ENCODE data around the gene OIT3.

OIT3 gene

DNA sequence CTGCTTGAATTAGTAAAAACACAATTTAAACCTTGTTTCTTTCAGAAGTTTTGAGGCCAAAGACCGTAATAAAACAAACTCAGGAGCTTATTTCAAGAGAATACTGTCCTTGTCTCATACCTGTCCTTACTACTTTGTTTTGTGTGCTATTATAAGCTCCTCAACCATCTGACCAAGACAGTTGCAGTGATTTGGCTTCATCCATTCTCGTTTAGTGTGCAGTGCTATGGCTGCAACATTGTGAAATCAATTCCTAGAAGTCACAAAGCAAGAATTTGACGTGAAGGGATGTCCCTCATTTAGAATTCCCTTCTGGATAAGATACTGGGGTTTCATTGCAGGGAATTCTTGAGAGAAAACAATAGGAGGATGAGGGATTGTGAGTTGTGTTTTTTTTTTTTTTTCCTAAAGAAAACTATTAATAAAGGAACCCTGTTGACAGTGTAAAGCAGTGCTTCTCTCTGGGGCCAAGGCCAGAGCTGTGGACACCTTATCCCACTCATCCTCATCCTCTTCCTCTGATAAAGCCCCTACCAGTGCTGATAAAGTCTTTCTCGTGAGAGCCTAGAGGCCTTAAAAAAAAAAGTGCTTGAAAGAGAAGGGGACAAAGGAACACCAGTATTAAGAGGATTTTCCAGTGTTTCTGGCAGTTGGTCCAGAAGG lies at the start of gene OIT3:
Gene OIT3 (plus strand): TSS at position 604 of the 663 bp plus-strand sequence. CDS start 60 bp downstream, outside the sequence.
- DNase-seq: no peak

DNA sequence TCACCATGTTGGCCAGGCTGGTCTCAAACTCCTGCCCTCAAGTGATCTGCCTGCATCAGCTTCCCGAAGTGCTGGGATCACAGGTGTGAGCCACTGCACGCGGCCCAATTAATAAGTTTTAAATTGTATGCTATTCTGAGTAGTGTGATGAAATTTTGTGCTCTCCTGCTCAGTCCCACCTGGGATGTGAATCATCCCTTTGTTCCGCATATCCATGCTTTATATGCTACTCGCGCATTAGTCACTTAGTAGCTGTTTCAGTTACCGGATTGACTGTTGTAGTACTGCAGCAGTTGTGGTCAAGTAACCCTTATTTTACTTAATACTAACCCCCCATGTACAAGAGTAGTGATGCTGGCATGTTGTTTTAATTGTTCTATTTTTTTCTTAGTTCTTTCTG lies 47.3 kb upstream of the OIT3 start:
- no peak for DNase-seq

DNA sequence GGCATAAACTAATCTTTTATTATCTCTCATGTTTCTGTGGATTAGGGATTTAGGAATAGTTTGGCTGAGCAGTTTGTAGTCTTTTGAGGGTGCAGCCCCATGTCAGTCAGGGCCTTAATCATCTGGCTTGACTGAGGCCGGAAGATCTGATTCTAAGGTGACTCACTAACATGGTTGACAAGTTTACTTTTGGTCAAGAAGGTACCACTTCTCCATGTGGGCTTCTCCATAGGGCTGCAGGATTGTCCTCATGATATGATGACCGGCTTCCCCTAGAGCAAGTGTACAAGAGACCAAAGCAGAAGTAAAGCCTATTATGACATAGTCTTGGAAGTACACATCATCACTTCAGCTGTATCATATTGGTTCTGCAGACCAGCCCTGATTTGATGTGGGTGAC lies 45.9 kb upstream of the OIT3 start:
- no peak for DNase-seq

DNA sequence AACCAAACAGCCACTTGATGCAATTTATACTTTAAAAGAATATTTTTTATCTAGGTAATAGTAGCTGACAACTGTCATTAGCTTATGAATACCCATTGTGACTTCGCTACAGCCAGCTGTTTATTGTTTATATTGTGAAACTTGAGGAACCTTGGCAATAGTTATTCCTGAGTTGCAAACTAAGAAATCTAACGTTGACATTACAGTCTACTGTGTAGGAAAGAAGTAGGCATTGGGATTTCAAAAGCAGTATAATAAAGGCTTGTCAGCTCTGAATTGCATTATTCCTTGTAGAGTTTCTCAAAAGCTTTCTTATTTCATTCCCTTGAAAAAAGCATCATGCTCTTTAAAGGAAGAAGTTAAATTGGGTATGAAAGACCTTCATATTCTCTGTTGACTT lies 42.7 kb upstream of the OIT3 start:
- no peak for DNase-seq

DNA sequence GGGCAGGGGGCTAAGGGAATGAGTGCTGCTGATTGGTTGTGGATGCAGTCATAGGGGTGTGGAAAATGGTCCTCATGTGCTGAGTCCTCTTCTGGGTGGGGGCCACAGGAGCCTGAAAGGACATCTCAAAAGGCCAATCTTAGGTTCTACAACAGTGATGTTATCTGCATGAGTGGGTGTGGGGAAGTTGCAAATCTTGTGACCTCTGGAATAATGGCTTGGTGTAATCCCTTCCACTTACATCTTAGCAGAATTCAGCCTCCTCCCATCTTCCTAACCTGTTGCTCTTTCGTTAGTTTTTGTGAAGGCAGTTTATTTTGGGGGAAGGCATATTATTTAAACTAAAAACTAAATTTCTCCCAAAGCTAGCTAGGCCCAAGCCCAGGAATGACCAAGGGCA lies 42.0 kb upstream of the OIT3 start:
- no peak for DNase-seq

DNA sequence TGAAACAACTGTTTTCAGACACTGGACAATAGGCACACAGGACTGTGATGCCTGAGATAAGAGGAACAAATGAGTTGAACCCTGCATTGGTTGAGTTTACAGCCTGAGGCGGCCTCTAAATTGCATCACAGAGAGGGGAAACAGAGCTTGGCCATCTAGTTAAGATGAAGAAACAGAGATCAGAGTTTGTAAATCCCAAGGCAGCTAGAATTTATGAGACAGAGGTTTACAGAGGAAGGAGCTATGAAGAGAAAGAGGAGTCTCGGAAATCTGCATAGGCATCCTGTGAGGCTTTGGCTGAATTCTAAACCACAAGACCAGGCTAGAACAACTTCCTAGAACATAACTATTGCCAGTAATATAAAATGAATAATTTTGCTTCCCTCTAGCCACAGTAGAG lies 41.0 kb upstream of the OIT3 start:
- no peak for DNase-seq

DNA sequence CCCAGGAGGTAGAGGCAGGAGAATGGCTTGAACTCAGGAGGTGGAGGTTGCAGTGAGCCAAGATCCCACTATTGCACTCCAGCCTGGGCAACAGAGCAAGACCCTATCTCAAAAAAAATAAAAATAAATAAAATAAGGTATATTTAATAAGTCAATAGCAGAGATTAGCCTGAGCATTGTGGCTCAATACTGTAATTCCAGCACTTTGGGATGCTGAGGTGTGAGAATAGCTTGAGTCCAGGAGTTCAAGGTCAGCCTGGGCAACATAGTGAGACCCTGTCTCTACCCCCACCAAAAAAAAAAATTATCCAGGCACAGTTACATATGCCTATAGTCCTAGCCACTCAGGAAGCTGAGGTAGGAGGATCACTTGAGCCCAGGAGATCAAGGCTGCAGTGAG lies 38.4 kb upstream of the OIT3 start:
- no peak for DNase-seq

DNA sequence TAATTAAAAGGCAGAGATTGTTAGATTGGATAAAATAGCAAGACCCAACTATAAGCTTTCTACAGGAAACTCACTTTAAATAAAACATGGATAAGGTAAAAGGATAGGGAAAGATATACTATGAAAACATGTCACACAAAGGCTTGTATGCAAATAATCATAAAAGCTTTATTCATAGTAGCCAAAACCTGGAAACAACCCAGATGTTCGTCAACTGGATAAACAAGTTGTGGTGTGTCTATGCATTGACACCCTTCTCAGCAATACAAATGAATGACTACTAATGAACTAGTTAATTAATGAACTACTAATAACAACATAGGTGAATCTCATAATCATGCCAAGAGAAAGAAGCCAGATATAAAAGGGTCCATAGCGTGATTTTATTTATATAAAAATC lies 37.7 kb upstream of the OIT3 start:
- no peak for DNase-seq

DNA sequence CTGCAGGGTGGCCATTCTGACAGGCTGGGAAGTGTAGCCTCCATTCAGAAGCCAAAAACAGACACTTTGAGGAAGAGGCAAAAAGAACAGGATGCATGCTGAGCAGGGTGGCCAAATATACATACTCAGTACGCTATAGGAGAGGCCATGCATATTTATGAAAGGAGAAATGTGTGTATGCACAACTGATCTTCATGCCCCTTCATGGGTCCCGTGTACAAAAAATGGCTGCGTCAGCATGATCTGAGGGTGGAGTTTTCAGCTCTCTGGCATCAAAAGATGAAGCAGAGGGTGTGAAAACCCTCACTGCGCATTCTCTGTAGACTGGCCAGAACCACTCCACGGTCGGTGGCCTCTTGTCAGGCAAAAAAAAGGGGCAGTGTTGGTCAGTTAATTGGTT lies 35.5 kb upstream of the OIT3 start:
- DNase-seq: no peak

DNA sequence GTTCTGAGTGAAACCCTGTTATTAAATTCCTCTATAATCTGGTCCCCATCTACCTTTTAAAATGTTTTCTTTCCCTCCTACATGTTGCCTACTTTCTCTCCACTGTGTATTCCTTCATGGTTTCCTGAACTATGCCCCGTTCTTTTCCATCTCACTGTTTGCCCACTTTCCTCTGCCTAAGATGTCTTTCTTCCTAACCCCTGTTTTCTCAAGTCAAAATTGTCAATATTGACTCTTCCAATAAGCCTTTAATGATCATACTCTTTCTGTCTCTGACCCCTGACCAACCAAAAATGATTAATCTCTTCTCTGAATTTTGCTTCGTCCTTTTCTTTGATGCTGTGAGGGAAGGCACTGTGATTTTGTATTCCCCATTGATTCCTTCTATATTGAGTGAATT lies 30.6 kb upstream of the OIT3 start:
- no peak for DNase-seq

DNA sequence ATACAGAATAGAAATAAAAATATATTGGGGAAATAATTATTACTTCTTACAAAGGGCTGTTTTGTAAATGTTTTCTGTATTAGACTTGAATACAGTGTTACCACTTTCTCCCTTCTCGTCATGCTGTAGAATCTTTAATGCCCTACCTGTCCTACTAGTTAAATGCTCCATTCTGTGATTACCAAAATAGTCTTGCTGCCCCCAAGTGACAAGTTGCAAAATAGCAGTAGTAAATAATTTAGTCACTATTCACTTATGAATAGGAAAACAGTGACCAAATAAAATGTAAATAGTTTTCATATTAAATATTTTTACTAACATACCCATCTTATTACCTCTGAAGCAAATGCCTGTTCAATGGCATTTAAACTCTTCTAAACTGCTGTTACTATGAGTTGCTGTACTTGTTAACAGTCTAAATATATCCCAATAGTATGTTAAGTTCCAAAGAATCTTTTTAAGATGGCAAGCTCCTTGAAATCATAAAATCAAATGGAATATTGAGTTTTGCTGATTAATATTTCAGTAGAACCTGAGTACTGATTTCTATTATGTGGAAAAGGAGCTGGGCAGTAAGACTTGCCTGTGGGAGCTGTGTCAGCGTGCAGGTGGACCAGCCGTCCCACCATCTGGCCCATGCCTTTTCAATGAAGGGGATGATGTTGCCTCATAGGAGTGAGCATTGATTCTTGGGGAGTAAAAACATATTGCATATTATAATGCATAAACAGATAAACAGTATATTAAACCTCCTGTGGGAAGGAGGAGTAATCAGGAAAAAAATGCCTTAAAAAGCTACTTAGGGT lies 18.1 kb upstream of the OIT3 start:
- DNase-seq: no peak

DNA sequence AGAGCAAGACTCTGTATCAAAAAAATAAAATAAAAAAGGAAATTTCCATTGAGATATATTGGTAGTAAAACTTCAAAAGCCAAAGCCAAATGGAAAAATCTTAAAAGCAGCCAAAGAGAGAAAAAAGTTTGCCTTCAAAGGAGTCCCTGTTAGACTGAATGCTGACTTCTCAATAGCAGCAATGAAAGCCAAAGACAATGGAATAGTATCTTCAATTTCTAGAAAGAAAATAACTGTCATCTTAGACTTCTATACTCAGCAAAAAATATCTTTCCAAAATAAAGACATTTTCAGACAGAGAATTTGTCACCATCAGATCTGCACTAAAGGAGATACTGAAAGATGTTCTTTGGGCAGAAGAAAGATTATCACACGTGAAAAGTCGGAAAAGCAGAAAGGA lies 14.3 kb upstream of the OIT3 start:
- no peak for DNase-seq

DNA sequence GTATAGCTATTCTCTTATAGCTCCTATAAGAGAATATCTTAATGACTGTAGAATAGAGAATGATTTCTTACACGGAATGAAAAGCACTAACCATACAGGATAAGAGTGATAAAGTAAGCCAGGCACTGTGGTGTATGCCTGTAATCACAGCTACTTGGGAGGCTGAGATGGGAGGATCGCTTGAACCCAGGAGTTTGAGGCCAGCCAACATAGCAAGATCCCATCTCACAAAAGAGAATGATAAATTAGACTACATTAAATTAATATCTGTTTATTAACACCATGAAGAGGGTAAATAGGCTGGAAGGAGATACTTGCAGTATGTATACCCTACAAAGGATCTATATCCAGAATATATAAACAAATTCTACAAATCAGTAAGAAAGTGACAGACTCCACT lies 12.2 kb upstream of the OIT3 start:
- no peak for DNase-seq

DNA sequence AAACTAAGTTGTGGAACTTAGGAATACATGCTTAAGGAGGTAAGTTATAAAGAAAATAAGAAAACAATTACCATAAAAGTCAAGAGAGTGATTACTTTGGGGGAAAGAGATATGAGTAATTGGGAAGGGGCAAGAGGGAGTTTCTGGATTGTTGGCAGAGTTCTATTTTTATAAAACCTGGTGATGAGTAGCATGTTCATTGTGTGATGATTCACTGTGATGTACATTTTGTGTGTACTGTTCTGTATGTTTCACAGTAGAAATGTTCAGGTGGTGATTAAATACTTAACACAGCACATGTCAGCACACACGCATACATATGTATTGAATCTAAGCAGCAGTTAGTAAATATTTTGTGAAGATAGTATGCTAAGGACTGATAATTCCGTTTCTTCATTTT lies 9.7 kb upstream of the OIT3 start:
- DNase-seq: no peak

DNA sequence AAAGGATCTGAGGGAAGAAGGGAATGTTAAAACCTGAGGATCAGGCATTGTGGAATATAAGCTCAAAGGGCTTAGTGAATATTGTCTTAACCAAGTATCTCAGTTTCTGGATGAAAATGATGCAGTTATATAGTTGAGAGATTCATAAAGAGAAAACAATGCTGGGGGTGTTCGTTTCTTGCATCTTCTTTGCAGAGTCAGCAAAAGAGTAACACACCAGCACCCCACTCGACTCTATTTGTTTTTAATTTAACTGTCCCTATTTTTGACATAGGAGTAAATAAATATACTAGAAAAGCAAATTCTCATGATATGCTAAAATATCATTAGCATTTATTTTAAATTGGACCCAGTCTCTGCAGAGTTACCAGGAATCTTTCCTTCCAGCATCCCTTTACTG lies 7.6 kb upstream of the OIT3 start:
- no peak for DNase-seq

DNA sequence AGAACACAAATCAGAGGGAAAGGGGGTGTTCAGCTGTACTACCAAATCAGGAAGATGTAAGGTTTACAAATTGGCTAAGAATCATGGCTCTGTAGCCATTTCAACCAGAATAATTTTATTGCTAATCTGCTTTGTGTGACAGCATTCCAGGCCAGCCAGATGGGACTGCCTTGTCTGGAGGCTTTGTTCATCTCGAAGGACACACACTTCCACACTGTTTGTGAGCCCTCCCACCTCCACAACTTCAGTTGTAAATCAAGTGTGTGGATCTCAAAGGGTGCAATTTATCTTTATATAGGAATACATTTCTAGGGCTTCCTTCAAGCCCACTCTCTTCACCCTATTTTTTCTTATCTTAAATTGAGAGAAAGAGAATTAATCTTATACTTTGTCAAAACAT lies 6.9 kb upstream of the OIT3 start:
- DNase-seq: no peak

DNA sequence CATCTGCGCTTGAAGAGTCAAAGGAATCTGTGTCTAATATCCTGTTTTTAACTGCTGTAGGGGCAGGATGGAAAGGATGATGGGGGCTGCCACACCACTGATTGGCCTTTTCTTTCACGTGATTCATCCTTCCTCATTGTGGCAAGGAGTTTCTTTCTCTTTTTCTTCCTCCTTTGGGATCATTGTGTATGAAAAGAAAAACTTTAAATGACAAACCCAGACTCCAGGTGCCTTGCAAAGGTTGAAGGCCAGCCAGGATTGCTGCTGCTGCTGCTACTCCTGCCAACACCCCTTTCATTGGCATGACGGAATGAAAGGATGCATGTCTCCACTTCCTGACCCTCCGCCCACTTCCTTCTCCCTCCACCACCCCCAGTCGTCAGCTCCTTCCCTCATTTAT lies 6.5 kb upstream of the OIT3 start:
- DNase-seq: peak in 1 of 51 donors; percentile 2

DNA sequence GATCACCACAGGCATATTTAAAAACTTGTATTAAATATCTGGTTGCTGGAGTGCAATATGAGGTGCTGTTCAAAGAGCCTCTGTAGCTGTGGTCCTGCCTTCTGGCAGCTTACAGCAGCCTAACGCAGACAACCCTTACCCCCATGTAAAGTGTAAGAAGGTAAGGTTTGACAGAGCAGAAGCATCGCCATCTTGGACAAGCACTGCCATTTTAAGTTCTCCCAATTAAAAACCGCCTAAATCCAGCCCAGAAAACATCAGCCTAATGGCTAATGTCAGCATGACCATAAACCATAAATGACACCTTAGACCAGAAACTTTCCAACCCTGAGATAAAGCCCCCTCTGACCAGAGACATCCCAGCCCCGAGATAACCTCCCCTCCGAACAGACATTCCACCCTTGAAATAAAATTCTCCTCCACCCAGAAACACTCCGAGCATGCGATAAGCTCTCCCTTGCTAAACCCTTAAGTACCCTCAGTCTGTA lies 5.3 kb upstream of the OIT3 start:
- no peak for DNase-seq

DNA sequence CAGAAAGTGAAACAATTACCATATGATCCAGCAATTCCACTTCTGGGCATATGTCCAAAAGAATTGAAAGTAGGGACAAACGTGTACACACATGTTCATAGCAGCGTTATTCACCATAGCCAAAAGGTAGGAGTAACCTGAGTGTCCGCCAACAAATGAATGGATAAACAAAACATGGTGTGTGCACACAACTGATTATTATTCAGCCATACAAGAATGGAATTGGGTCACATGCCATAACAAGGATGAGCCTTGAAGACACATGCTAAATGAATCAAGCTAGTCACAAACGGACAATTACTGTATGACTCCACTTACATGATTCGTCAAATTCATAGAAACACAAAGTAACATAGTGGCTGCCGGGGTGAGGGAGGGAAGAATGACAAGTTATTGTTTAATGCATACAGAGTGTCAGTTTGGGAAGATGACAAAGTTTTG lies 4.1 kb upstream of the OIT3 start:
- DNase-seq: no peak

DNA sequence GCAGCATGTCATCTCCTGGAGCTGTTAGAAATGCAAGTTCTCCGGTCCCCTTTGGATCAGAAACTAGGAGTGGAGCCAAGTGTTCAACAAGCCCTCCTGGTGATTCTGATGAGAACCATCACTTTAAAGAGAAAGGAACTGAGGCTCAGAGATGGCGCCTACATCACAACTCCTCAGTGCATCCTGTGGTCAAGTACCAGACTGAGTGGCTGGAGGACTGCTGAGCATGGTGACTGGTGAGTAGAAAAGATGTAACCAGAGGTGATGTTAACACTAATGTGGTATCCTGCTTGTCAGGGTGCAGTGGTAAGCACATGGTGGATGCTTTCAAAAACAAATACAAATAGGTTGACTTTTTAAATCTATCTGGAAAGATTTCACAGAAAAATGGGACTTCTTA lies 3.5 kb upstream of the OIT3 start:
- DNase-seq: no peak

DNA sequence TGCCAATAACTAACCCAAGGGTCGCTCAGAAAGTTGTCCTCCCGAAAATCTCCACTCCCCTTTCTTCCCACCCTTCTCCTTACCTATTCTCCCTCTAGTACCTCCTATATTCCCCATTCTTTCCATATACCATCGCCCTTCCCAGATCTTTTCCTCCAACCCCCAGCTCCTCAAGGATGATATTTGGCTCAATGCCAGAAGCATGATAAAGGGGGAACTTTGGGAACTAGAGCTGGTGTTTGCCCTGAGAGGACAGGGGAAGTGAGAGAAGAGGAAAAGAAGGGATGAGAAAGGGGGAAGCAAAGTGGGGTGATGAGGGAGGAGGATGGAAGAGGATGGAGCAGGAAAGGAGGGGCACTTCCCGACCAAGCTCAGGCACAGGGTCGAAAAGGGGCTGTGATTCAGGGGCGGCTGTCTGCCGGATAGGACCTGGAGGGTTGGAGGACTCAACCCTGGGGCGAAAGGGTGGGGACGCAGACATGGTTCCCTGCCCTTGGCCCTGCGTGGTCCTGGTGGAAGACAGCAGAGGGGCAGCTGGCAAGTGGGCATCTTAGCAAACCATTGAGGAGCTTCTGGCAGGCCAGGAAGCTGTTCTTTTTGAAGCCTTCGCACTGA lies 1.8 kb downstream of the OIT3 start:
- no peak for DNase-seq

DNA sequence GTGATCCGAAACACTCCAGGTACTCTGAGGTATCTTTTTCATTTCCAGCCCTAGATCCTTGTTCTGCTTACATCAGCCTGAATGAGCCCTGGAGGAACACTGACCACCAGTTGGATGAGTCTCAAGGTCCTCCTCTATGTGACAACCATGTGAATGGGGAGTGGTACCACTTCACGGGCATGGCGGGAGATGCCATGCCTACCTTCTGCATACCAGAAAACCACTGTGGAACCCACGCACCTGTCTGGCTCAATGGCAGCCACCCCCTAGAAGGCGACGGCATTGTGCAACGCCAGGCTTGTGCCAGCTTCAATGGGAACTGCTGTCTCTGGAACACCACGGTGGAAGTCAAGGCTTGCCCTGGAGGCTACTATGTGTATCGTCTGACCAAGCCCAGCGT lies 5.1 kb downstream of the OIT3 start:
- DNase-seq: no peak

DNA sequence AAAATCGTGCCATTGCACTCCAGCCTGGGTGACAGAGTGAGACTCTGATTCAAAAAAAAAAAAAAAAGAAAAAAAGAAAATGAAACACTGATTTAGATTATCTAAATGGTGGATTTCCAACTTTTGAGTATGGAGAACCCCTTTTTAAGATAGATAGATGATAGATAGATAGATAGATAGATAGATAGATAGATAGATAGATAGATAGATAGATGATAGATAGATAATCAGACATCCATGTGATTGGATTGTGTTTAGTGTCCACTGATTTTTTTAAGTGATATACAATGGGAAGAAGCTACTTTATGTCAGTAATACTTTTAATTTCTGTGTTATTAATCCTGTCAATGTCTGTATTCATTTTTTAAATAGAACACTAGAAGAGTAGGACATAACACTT lies 6.0 kb downstream of the OIT3 start:
- DNase-seq: no peak

All from hypothalamus (tissue), 51 donors.